H1 (cell line): ENCODE measurements around the gene LSG1. TPM values are rescaled to one million over a fixed set of nuclear protein-coding genes. Genes with fewer than 3 reads are reported as not detected.

Experiments used
- BACH1 ChIP-seq: IDR thresholded peaks from 2 replicates; pipeline ENCODE4 v1.6.1; 2012; ENCODE audit warnings: low read length, improper control_type of control experiment
- BCL11A ChIP-seq, 2 experiments: IDR thresholded peaks; one replicate each; pipeline ENCODE4 v1.6.1; 2011; ENCODE audit warnings: low read depth in 2 of 2, low read length in 2 of 2, mild to moderate bottlenecking in 2 of 2
- CHD2 ChIP-seq: IDR thresholded peaks from 2 replicates; pipeline ENCODE4 v1.6.1; 2012; ENCODE audit warnings: low read length, improper control_type of control experiment
- CTBP2 ChIP-seq: IDR thresholded peaks from 2 replicates; pipeline ENCODE4 v1.7.0; 2011; ENCODE audit warnings: borderline replicate concordance, mild to moderate bottlenecking, moderate library complexity, mixed read lengths, low read length; ENCODE audit not compliant: insufficient read depth, insufficient read length
- EGR1 ChIP-seq: IDR thresholded peaks from 2 replicates; pipeline ENCODE4 v1.6.1; 2011; ENCODE audit warnings: low read depth, low read length, borderline replicate concordance
- EP300 ChIP-seq, 2 experiments: IDR thresholded peaks; 1 replicate in 1 of 2; 2 replicates in 1 of 2; pipeline ENCODE4 v1.6.1; 2011 to 2012; ENCODE audit warnings: low read depth in 2 of 2, low read length in 2 of 2, mild to moderate bottlenecking in 2 of 2, borderline replicate concordance in 1 of 2, inconsistent platforms in 1 of 2, moderate library complexity in 1 of 2
- JUND ChIP-seq: IDR thresholded peaks from 2 replicates; pipeline ENCODE4 v1.6.1; 2011; ENCODE audit warnings: mild to moderate bottlenecking, improper control_type of control experiment, low read length
- KDM4A ChIP-seq: IDR thresholded peaks from one replicate; pipeline ENCODE4 v1.7.1; 2012; ENCODE audit warnings: low read depth, mild to moderate bottlenecking, moderate library complexity, low read length, inconsistent platforms; ENCODE audit not compliant: severe bottlenecking
- MAX ChIP-seq: IDR thresholded peaks from 2 replicates; pipeline ENCODE4 v1.6.1; 2012; ENCODE audit warnings: inconsistent platforms
- NANOG ChIP-seq: IDR thresholded peaks from 2 replicates; pipeline ENCODE4 v1.6.1; 2011; ENCODE audit warnings: low read length, low read depth, mild to moderate bottlenecking, inconsistent platforms; ENCODE audit not compliant: insufficient read depth, poor library complexity, severe bottlenecking
- NRF1 ChIP-seq: IDR thresholded peaks from 2 replicates; pipeline ENCODE4 v1.6.1; 2011; ENCODE audit warnings: mild to moderate bottlenecking, low read depth, low read length, improper control_type of control experiment
- PHF8 ChIP-seq: fragments of 200-600 bp; sonication (generic); conservative IDR thresholded peaks from 2 replicates; pipeline ENCODE4 v1.7.1; 2012; ENCODE audit warnings: low read depth, mild to moderate bottlenecking, inconsistent platforms, low read length, moderate library complexity
- POLR2AphosphoS5 ChIP-seq: IDR thresholded peaks from 2 replicates; pipeline ENCODE4 v1.6.1; 2011; ENCODE audit warnings: low read depth, low read length
- RAD21 ChIP-seq, 2 experiments: IDR thresholded peaks in 1 of 2; conservative IDR thresholded peaks in 1 of 2; 2 replicates each; pipeline ENCODE4 v1.6.1; 2011; ENCODE audit warnings: low read depth in 2 of 2, low read length in 2 of 2, improper control_type of control experiment in 1 of 2, inconsistent platforms in 1 of 2, mild to moderate bottlenecking in 1 of 2, moderate library complexity in 1 of 2
- RFX5 ChIP-seq: IDR thresholded peaks from 2 replicates; pipeline ENCODE4 v1.6.1; 2011; ENCODE audit warnings: low read depth, low read length, improper control_type of control experiment, borderline replicate concordance
- RXRA ChIP-seq: IDR thresholded peaks from 2 replicates; pipeline ENCODE4 v1.6.1; 2011; ENCODE audit warnings: low read depth, mild to moderate bottlenecking, low read length, moderate library complexity; ENCODE audit not compliant: insufficient read depth
- SAP30 ChIP-seq: fragments of 300-600 bp; sonication (generic); IDR thresholded peaks from 2 replicates; pipeline ENCODE4 v1.7.1; 2012; ENCODE audit warnings: low read length, moderate library complexity, mild to moderate bottlenecking, inconsistent platforms; ENCODE audit not compliant: insufficient read depth, insufficient replicate concordance
- SIN3A ChIP-seq, 2 experiments: IDR thresholded peaks in 1 of 2; conservative IDR thresholded peaks in 1 of 2; 2 replicates each; pipeline ENCODE4 v1.6.1; 2011 to 2012; ENCODE audit warnings: low read length in 2 of 2, improper control_type of control experiment in 1 of 2, low read depth in 1 of 2, mild to moderate bottlenecking in 1 of 2
- SIRT6 ChIP-seq: IDR thresholded peaks from one replicate; pipeline ENCODE4 v1.7.1; 2012; ENCODE audit warnings: low read length, inconsistent platforms
- SIX5 ChIP-seq: IDR thresholded peaks from 2 replicates; pipeline ENCODE4 v1.6.1; 2011; ENCODE audit warnings: mild to moderate bottlenecking, low read depth, low read length
- SP2 ChIP-seq: IDR thresholded peaks from 2 replicates; pipeline ENCODE4 v1.6.1; 2012; ENCODE audit warnings: mild to moderate bottlenecking, low read length, inconsistent platforms
- SP4 ChIP-seq: IDR thresholded peaks from 2 replicates; pipeline ENCODE4 v1.6.1; 2012; ENCODE audit warnings: low read length, inconsistent platforms
- TAF7 ChIP-seq: optimal IDR thresholded peaks from 2 replicates; pipeline ENCODE3; 2011; ENCODE audit warnings: low read depth, mild to moderate bottlenecking, inconsistent platforms, low read length, moderate library complexity, borderline replicate concordance
- TBP ChIP-seq: IDR thresholded peaks from 2 replicates; pipeline ENCODE4 v1.6.1; 2011; ENCODE audit warnings: low read depth, low read length, improper control_type of control experiment
- polyA plus RNA-seq, 7 experiments: library from polyadenylated mRNA; depleted of rRNA in 3 of 7; stranded (reverse) in 5 of 7; unstranded in 2 of 7; fragments of >200 nt in 5 of 7; fragments of 200-250 nt in 2 of 7; gene quantifications; 1 replicate in 5 of 7; 2 replicates in 1 of 7; 4 replicates in 1 of 7; pipeline versions ENCODE4 v1.2.1 to v1.2.3, GENCODE V29; 2011 to 2013; ENCODE audit warnings: missing spikeins in 2 of 7, mixed read lengths in 2 of 7
- total RNA-seq: library from RNA; stranded (reverse); fragmentation: NEBNext Ultra II Directional; extraction: Animal tissue kit (Norgen Biotek cat#: 25700); gene quantifications from 2 replicates; pipeline ENCODE4 v1.2.1, GENCODE V29; 2021

Gene LSG1
- total and polyA plus RNA-seq, 2 of the 8 experiments (the other 6 are each of a cell fraction or from before 2014, with no cell fraction given), result 23.7 to 47.6 TPM

DNA sequence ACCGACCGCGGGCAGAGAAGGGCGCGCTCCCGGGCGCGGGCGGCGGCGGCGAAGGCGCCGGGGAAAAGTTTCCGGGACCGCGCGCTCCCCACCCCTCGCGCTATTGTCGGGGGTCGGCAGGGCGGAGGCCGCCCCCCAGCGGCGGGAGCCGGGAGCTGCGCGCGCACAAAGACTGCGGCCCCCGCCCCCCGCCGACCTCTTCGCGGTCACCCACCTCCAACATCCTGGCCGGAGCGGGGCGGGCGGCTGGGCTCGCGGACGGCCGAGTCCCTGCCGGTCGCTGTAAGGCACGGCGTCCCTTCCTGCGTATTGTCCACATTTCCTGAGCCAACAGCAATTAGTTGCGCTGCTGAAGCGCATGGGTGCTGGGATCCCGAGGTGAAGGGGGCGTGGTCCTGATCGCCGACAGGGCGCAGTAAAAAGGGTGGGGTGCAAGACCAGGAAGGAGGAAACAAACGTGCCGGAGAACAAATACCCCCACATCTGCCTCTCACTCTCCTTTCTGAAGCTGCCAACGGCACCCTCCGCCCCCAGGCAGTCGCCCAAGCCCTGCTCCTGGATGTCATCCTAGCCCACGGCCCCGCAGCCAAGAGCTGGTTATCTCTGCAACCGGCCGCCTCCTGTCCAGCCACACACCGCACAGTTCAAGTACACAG is 38.5 kb downstream of the LSG1 start, which contains the start of gene TMEM44 (continued):
- TF ChIP-seq RAD21 (IDR thresholded peaks at IDR 0.05 in 1 of 2, conservative IDR thresholded peaks at IDR 0.05 in 1 of 2; ENCODE audit: low read depth in 2 of 2, low read length in 2 of 2), result peak; percentile 26 to 54; a peak in 3 of 4 replicates
- no peak for TF ChIP-seq BCL11A (IDR thresholded peaks at IDR 0.05; ENCODE audit: low read depth in 2 of 2, low read length in 2 of 2)
- no peak for TF ChIP-seq CTBP2
- TF ChIP-seq TBP, result no peak; the same call in 1 of the 2 replicates
- TF ChIP-seq PHF8, result peak; percentile 34; the same call in 1 of the 2 replicates
- TF ChIP-seq MAX, result peak; percentile 37; the same call in 1 of the 2 replicates
- TF ChIP-seq EGR1, result no peak
- no peak for TF ChIP-seq NRF1
- TF ChIP-seq RFX5, result no peak
- TF ChIP-seq JUND, result no peak
- no peak for TF ChIP-seq SAP30
- peak; percentile 40; the same call in 1 of the 2 replicates for TF ChIP-seq POLR2AphosphoS5
- TF ChIP-seq TAF7, result peak; percentile 66
- TF ChIP-seq EP300 (IDR thresholded peaks at IDR 0.05; ENCODE audit: borderline replicate concordance in 1 of 2, low read depth in 2 of 2, low read length in 2 of 2), result peak in 1 of 2 experiments; percentile 25; a peak in 1 of 3 replicates
- no peak for TF ChIP-seq NANOG
- TF ChIP-seq SIX5, result no peak
- peak; percentile 6; the same call in 1 of the 2 replicates for TF ChIP-seq CHD2
- peak; percentile 44 for TF ChIP-seq KDM4A
- TF ChIP-seq SP4, result no peak
- no peak for TF ChIP-seq SP2
- peak; percentile 16 to 52; a peak in 2 of 4 replicates for TF ChIP-seq SIN3A (conservative IDR thresholded peaks at IDR 0.05 in 1 of 2, IDR thresholded peaks at IDR 0.05 in 1 of 2; ENCODE audit: low read depth in 1 of 2, low read length in 2 of 2)
- peak; percentile 45; the same call in 1 of the 2 replicates for TF ChIP-seq BACH1
- TF ChIP-seq RXRA, result no peak
- TF ChIP-seq SIRT6, result no peak
